ENCODE measurements around the gene MSGN1. TPM values are rescaled to one million over a fixed set of nuclear protein-coding genes. Genes with fewer than 3 reads are reported as not detected.

MSGN1 gene
- polyA plus RNA-seq, 1 experiment: not detected

GRCh38 chr2:17798338-17798737, 17.9 kb upstream of the MSGN1 start:
- no peaks in the 10 kb centered on the region for H3K9me3 ChIP-seq (ENCODE audit: control insufficient read depth, insufficient read depth, low read length)
- ChIA-PET CTCF (no interaction called here), POLR2A (no interaction called here)

GRCh38 chr2:17799301-17800120, 16.7 kb upstream of the MSGN1 start:
- Histone ChIP-seq H3K27ac (ENCODE audit: low read depth, low read length) (peak overlapping the region; percentile 21), H3K9me3 (ENCODE audit: control insufficient read depth, insufficient read depth, low read length) (no peaks in the 10 kb centered on the region), H3K4me3 (ENCODE audit: low read depth, low read length) (no peak overlapping the region), H3K27me3 (ENCODE audit: control insufficient read depth, insufficient read depth, low read length) (peaks cover 13% of the 10 kb centered on the region)
- DNase-seq (ENCODE audit: low read depth, low spot score): no peak
- POLR2A ChIA-PET: no interaction called here
- CTCF ChIA-PET: no interaction called here
- no peak for TF ChIP-seq CTCF (IDR thresholded peaks at IDR 0.05; ENCODE audit: low read depth, low read length)

More at GRCh38 chr2:17798338-17798737, 17.9 kb upstream of the MSGN1 start:
- H3K27ac ChIP-seq (ENCODE audit: low read depth, low read length): no peak overlapping the region
- peaks cover 11% of the 10 kb centered on the region for H3K27me3 ChIP-seq (ENCODE audit: control insufficient read depth, insufficient read depth, low read length)
- TF ChIP-seq CTCF (IDR thresholded peaks at IDR 0.05; ENCODE audit: low read depth, low read length): no peak
- no peak overlapping the region for H3K4me3 ChIP-seq (ENCODE audit: low read depth, low read length)
- no peak for DNase-seq (ENCODE audit: low read depth, low spot score)

GRCh38 chr2:17800219-17800618, 16.0 kb upstream of the MSGN1 start:
- CTCF ChIA-PET: no interaction called here
- Histone ChIP-seq H3K27me3 (ENCODE audit: control insufficient read depth, insufficient read depth, low read length) (peaks cover 13% of the 10 kb centered on the region), H3K9me3 (ENCODE audit: control insufficient read depth, insufficient read depth, low read length) (no peaks in the 10 kb centered on the region), H3K27ac (ENCODE audit: low read depth, low read length) (no peak overlapping the region), H3K4me3 (ENCODE audit: low read depth, low read length) (no peak overlapping the region)
- DNase-seq (ENCODE audit: low read depth, low spot score): no peak
- POLR2A ChIA-PET: no interaction called here
- no peak for TF ChIP-seq CTCF (IDR thresholded peaks at IDR 0.05; ENCODE audit: low read depth, low read length)

- no peaks in the 10 kb centered on the region for H3K9me3 ChIP-seq (ENCODE audit: control insufficient read depth, insufficient read depth, low read length)
- no peak for TF ChIP-seq CTCF (IDR thresholded peaks at IDR 0.05; ENCODE audit: low read depth, low read length)
- no peak overlapping the region for H3K4me3 ChIP-seq (ENCODE audit: low read depth, low read length)
- DNase-seq (ENCODE audit: low read depth, low spot score): no peak
- H3K27ac ChIP-seq (ENCODE audit: low read depth, low read length): no peak overlapping the region
- ChIA-PET POLR2A (no interaction called here), CTCF (no interaction called here)
- H3K27me3 ChIP-seq (ENCODE audit: control insufficient read depth, insufficient read depth, low read length): peaks cover 16% of the 10 kb centered on the region
Observed at GRCh38 chr2:17800693-17801458, 15.4 kb upstream of the MSGN1 start.

GRCh38 chr2:17803497-17803896, 12.8 kb upstream of the MSGN1 start:
- DNase-seq (ENCODE audit: low read depth, low spot score): no peak
- H3K27ac ChIP-seq (ENCODE audit: low read depth, low read length): no peak overlapping the region
- peaks cover 20% of the 10 kb centered on the region for H3K27me3 ChIP-seq (ENCODE audit: control insufficient read depth, insufficient read depth, low read length)
- CTCF ChIA-PET: interaction anchor here (1.2 kb wide), 1 partner anchor 346 kb away, joined by 3 read pairs; no protein-coding TSS in a partner anchor
- no peaks in the 10 kb centered on the region for H3K9me3 ChIP-seq (ENCODE audit: control insufficient read depth, insufficient read depth, low read length)
- POLR2A ChIA-PET: no interaction called here
- no peak for TF ChIP-seq CTCF (IDR thresholded peaks at IDR 0.05; ENCODE audit: low read depth, low read length)
- H3K4me3 ChIP-seq (ENCODE audit: low read depth, low read length): no peak overlapping the region

Measured in AG04450 (cell line).